CD4-positive, alpha-beta T cell treated with Interleukin-17A for 4 hours (primary cell): ENCODE data around the gene RBX1.
A peak's percentile ranks its signal among the peaks of the same experiment; 100 is the strongest.
"Not testable (repeated sequence)": the region's sequence is repeated elsewhere in the genome, so short reads cannot be mapped to it uniquely, and the experiment has no call there.

Source experiments
- DNase-seq: peaks from one replicate; pipeline ENCODE4 v3.0.0-alpha.2; 2020; ENCODE audit warnings: mixed read lengths

The RBX1 gene

DNA sequence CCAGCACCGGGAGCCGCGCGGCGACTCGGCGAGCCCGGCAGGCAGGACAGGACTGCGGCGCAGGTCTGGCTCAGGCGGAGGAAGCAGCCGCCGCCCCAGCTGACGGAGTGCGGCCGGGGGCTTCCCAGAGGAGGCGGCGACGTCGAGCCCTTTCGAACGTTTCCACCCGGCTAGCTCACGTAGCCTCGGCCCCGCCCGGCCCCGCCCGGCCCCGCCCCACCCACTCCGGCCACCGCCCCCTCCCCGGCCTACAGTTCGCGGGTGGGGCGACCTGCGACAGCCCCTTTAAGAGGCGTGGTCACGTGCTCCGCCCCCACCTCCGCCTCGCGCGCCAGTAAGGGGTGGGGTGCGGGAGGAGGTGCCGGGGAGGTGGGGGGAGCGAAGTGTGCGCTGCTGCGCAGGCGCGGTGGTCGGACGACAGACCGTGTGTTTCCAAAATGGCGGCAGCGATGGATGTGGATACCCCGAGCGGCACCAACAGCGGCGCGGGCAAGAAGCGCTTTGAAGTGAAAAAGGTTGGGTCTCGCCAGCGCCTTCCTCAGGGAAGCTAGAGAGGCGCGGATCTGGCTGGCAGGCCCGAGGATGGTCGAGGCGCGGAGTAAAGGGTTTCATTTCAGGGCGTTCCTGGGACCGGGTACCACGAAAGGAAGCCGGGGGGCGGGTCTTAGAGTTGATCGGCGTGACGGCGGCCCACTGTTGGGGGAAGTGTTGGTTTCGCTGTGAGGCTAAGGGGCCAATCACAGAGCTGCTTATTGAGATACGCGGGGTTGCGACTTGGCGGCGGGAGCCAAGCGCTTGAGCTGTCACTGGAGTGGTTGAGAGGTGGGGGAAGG is at the start of gene RBX1:
Gene RBX1, plus strand, starts transcription at position 417 of the 833 bp plus-strand sequence. Its CDS starts 21 bp downstream, at position 438.
- DNase-seq = peak; percentile 99

DNA sequence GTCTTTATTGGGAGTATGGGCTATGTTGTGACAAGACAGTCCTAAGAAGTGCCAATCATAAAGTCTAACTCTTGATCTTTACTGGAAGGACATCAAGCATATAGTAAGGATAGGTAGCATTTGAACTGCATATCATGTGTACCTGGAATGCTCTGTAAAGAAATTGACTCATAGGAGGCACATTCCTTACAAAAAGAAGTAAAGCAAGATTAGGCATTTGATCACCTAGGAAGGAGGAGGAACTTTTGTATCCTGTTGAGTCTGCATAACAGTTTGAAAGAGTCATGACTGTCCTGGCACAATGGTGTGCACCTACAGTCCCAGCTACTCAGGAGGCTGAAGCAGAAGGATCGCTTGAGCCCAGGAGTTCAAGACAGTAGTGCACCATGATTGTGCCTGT is 47.1 kb upstream of the RBX1 start:
- no peak for DNase-seq

DNA sequence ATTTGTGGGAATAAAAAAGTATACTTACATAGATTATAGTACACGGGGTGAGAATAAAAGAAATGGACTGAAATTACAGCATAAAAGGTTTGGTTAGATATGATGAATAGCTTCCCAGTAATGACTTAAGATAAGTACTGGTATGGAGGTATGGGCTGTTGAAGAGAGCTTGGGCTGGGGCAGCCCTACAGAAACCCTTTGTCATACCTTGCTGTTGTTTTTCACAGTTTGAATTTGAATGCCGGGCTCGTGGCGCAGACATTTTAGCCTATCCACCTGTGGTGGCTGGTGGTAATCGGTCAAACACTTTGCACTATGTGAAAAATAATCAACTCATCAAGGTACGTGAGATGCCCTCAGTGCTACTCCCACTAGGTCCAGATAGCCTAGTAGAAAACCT is 42.3 kb upstream of the RBX1 start:
- no peak for DNase-seq

DNA sequence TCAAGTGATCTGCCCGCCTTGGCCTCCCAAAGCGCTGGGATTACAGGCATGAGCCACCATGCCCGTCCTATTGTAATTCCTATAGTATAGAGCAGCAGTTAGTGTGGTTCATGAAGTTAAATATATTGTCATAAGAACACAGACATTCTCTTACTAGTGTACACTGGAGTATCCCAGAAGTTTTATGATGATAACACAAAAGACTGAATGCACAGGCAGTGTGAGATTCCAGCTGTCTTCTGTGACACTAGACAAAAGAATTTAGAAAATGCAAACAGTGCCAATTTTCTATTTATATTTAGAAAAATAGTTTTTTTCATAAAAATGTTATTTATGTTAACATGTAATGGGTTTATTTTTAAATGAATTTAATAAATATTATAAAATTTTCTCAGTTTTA is 39.4 kb upstream of the RBX1 start:
- no peak for DNase-seq

DNA sequence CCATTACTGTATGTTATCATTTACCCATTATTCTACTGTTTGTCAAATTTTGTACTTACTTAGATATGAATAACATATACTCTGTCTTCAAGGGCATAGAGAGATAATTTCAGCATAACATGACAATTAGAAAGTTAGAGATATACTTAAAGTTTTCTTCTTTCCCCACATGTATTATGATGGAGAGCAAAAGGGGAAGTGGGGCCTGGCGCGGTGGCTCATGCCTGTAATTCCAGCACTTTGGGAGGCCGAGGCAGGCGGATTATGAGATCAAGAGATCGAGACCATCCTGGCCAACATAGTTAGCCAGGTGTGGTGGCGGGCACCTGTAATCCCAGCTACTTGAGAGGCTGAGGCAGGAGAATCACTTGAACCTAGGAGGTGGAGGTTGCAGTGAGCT is 38.2 kb upstream of the RBX1 start:
- not testable (repeated sequence) for DNase-seq

DNA sequence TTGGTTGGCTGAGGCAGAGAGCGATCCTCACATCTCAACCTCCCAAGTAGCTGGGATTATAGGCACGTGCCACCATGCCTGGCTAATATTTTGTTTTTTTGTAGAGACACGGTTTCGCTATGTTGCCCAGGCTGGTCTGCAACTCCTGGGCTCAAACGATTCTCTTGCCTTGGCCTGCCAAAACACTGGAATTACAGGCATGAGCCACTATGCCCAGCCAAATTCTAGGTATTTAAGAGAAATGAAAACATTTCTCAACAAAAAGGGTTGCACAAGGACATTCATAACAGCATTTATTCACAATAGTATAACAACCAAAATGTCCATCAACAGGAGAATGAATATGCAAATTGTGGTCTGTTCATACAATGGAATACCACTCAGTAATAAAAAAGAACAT is 31.7 kb upstream of the RBX1 start:
- no peak for DNase-seq

DNA sequence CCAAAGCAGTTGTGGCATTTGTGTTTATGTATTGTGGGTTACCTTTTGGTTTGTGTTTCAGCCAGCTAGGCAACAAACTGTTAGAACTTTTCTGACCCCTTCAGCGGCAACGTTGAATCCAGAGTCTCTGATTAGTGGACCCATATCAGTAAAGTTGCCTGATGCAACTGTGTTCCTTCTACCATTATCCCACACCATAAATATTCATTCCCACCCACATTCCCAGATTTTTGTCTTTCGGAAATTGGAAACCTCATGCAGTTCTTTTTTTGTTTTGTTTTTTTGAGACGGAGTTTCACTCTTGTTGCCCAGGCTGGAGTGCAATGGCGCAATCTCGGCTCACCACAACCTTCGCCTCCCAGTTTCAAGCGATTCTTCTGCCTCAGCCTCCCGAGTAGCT is 30.7 kb upstream of the RBX1 start:
- no peak for DNase-seq

DNA sequence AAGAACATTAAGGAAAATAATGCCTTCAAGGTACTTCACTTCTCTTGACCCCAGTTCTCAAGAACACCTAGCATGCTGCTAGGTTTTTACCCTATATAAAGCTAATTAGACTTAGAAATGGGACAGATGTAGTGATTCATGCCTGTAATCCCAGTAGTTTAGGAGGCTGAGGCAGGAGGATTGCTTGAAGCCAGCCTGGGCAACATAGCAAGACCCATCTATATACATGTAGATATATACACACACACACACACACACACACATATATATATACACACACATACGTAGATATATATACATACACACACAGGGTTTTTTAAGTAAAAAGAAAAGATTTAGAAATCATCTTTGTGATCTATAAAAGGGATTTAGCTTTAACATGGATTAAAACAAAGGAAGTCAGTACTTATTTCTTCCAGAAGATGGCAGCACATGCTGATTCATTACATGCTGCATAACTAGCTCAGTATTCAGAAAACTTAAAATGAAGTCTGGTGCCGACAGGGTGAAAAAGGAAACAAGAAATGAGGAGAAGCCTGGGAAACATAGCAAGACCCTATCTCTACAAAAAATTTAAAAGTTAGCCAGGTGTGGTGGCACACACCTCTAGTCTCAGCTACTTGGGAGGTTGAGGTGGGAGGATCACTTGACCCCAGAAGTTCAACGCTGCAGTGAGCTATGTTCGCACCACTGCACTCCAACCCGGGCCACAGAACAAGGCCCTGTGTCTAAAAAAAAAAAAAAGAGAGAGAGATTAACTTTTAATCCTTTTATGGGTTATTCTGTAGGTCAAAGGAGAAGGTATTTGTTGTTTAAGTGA is 28.5 kb upstream of the RBX1 start:
- peak; percentile 25 for DNase-seq

DNA sequence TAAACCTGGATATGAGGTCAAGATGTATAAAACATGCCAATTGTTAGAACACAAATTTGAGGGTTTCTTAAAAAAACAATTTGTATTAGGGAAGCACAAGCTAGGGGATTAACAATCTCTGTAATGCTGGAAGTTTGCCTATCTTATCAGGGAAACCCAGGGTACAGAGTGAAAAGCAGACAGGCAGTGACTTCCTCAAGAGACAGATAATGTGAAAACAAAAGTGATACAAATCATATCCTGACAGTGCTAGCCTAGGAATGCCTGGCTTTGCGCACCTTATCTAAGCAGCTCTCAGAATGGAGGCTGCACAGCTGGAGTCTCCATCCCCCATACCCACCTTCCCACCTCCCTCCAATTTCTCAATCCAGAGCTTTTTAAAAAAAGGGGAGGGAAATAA is 22.5 kb upstream of the RBX1 start:
- no peak for DNase-seq

DNA sequence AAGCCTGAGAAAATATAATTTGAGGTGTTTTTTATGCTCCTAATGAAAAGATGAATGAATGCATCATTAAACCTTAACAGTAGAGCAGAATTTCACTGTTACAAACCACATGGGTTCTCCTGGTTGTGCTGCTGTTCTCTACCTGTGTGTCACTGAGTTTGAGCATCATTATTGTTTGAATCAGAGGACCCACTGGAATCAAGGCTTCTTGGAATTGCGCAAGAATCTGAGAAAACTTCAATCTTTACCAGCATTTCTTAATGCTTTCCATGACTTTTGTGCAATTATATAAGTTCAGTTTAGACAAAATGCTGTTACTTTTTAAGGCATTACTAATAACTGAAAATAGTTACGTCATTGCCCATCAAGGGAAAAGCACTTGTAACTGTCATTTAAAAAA is 18.8 kb upstream of the RBX1 start:
- DNase-seq = no peak

DNA sequence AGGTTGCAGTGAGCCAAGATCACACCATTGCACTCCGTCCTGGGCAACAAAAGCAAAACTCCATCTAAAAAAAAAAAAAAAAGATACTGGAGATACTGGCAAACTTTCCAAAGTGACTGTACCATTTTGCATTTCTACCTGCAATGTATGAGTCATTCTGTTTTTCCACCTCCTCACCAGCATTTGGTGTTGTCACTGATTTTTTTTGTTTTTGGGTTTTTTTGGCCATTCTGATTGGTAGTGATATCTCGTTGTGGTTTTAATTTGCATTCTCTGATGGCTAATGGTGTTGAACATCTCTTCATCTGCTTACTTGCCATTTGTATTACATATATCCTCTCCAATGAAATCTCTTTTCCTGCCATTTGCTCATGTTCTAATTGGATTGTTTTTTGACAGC is 12.0 kb upstream of the RBX1 start:
- DNase-seq = no peak

DNA sequence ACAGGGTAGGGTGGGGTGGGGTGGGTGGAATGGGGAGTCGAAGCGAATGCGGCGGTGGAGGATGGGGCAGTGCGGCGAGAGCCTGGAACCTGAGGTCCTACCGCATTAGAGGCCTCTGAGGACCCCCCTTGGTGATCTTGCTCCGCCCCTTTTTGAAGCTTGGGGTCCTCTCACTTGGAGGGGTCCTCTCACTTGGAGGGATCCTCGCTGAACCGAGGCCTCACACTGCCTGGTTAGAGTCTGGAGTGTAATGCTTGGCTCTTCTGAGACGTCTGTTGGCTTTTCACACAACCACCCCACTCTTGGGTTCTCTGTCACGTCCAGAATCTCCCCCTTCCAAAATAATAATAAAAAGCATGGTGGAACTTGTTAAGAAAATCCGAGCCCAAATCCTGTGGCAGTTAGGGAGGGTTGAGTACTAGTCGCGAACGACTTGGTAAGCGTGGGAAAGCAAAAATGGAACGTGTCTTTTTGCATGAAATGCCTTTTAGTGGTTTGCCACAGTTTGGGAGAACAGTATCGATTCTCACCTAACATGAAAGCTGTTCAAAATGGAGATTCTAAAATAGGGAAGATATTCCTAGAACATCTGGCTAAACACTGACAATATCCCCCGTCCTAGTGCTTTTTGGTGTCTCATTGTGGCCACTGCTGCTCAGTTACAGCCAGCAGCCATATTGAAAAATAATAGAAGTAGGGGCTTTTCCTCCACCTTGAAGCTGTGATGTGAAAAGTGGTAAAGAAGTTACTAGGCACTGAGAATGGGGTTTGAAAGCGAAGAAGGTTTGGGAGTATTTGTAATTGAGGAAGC is 822 bp downstream of the RBX1 start:
- DNase-seq = no peak

DNA sequence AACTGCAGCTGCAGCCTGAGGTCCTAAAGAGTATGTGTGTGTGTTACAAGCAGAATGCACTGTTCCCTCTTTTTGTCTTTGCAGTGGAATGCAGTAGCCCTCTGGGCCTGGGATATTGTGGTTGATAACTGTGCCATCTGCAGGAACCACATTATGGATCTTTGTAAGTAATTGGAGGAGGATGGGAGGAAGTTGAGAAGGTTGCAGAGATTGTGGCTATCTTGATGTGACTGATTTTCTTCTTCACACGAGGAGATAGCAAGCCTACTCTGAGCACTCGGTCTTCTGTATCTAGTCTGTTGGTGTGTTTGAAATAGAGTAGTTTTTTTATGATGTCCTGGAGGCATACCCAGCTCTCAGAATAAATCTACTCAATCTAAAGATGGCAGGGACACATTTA is 2.3 kb downstream of the RBX1 start:
- no peak for DNase-seq

DNA sequence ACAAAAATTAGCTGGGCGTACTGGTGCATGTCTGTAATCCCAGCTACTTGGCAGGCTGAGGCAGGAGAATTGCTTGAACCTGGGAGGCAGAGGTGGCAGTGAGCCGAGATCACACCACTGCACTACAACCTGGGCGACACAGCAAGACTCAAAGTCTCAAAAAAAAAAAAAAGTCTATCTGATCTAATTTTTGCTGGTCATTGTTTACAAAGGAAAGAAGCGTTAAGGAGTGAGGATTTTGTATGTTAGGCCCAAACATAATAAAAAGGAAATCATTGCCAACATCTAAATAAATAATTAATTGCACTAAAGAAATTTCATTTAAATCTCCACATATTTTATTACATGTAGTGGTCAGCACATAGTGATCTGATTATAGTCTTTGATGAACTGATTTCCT is 2.9 kb downstream of the RBX1 start:
- no peak for DNase-seq

DNA sequence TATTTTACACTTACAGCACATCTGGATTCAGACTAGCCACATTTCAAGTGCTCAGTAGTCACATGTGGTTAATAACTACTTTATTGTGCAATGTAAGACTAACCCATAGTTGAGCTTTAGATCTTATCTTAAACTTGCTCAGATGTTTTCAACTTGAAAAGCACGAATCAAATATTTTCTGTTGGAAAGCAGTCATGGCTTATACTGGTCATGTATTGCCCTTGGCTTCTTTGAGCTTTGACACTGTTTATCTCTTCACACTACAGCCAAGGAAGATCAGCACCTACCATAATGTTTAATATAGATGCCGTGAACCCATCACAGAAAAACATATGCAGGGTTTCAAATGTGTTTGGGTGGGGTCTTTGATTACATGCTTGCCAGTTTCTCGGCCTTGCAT is 4.4 kb downstream of the RBX1 start:
- no peak for DNase-seq

DNA sequence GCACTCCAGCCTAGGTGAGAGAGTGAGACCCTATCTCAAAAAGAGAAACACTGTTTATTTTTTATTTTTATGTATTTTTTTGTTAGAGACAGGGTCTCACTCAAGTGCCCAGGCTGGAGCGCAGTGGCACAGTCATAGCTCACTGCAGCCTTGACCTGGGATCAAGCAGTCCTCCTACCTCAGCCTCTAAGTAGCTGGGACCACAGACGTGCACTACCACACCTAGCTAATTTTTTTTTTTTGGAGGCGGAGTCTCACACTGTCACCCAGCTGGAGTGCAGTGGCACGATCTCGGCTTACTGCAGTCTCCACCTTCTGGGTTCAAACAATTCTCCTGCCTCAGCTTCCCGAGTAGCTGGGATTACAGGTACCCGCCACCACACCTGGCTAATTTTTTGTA is 6.4 kb downstream of the RBX1 start:
- DNase-seq = no peak

DNA sequence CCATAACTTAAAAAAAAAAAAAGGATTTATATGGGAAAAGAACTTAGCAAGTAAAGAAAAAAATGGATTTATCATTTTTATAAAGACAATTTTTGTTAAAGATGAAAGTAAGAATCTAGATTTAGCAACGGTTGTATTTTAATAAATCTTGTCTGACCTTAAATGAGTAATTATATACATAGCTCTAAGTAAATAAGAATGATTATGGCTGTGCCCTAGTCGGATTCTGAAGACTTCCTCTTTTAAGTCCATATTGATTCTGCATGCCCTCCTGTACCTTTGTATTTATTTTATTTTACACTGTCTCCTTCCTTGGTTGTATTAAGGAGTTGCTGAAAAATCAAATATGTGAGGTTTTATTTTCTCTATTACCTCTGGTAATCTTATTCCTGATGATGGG is 7.1 kb downstream of the RBX1 start:
- no peak for DNase-seq

DNA sequence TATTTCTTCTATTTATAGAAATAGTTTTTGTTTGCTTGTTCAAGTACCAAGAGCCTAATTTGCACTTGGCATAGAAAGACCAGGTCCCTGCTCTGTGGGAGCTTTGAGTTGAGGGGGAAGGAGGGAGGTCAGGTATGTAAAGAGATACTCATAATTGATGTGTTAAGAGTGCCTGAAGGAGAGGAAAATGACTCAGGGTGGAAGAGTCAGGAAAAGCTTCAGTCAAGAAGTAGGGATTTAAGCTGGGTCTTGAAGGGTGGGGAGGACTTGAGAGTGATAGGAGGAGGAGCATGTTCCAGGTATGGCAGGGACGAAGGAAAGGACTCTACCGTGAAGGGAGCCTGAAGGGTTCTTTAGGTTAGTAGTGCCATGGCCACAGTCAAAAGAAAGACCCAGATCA is 9.0 kb downstream of the RBX1 start:
- no peak for DNase-seq

DNA sequence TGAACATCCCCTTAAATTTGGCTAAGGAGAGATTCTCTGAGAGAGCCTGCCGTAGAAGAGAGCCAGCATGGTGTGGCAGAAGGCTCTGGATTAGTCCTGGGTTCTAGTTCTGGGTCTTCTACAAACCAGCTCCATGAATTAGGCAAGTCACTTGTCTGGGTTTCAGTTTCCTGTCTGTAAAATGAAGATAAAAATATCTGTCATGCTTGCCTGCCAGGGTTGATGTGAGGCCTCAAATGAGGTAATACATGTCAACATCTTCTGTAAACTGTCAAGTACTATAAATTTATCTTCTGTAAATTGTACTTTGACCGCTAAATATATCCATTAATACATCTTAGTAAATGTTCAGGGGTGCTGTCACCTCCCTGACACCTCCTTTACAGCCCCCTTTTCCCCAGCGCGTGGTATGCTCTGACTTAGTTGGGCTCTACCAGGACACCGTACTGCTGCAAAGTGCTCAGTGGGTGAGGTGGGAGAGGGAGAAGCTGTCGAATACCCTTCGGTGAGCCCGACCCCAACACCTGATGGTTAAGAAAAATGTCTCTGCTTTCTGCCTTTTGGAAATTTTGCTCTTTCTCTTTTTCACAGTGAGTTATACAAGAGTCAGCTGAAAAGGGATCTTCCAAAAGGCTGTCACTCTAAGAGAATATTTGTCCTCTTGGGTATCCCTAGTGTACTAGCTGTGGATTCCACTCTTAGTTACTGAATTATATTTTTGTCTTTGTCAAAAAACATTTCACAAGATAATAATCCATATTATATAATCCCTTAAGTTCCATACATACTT is 15.0 kb downstream of the RBX1 start:
- DNase-seq = no peak

DNA sequence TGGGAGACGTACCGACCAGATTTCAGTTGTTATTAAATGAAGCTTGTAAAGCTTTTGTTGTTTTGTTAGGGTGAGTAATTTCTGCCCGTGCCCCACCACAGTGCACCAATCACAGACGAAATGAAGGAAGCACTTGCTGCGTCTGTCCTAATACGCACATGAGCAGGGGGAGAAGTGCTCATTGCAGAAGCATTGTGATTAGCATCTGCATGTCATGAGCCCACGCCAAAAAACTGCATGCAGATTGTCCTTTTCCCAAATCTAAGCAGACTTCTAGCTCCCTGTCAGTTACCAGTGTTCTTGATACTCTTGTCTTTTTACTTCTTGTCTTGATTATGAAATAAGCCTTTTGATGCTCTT is 15.5 kb downstream of the RBX1 start:
- DNase-seq = no peak

DNA sequence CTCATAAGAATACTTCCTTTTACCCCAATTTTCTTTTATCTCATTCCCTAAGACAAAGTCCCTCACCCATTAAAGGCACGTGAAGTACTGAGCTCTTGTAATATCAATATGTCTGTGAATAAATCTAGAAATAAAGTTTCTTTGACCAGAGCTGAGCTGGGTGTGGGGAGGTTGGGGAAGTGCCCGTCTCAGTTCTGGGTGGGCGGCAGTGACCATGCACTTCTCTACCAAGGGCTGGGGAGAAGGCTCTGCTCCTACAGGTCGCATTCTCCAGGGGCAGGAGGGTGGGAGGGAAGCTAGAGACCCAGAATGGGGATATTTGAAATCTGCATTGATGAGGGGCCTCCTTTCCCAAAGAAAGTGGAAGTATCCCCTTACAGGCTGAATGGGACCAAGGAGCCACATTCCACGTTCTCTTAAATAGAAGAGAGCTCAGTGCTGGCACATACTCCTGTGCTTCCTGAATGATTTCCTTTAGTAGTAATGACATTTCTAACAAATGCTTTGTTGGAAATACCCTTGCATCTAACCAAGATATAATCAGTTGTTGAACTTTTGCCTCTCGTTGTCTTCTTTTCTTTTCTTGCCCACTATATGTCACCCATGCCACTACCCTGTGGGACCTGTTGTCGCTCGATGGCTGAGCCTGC is 16.1 kb downstream of the RBX1 start:
- DNase-seq = no peak

DNA sequence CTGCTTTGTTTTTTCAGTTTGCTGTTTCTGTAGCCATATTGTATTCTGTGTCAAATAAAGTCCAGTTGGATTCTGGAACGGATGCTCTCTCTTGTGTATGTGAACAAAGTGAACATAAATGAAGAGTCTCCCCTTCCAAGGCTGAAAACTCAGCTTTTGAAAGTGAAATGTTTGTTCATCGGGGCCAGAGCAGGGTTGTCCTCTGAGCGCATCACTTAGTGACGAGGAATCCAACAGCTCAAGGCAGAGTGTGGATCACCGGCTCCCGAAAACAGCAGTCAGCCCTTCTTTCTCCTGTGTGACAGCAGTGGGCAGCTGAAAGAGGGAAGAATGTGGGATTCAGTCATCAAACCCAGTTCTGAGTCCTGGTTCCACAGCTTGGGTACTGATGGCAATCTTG is 21.4 kb downstream of the RBX1 start:
- no peak for DNase-seq
